HEK293 (cell line): Measurements from ENCODE around the gene IKZF1.

Experiments used
- CTCF ChIP-seq: fragments of 450-650 bp; formaldehyde crosslinking; IDR thresholded peaks from 2 replicates; pipeline ENCODE4 v1.5.1; 2016; ENCODE audit warnings: missing biosample characterization, missing genetic modification characterization
- SP2 ChIP-seq: fragments of 450-650 bp; formaldehyde crosslinking; IDR thresholded peaks from 2 replicates; pipeline ENCODE4 v1.5.1; 2016; ENCODE audit warnings: missing biosample characterization, missing genetic modification characterization
- SP3 ChIP-seq: fragments of 450-650 bp; formaldehyde crosslinking; IDR thresholded peaks from 2 replicates; pipeline ENCODE4 v1.5.1; 2016; ENCODE audit warnings: missing biosample characterization, missing genetic modification characterization
- ZNF121 ChIP-seq: fragments of 450-650 bp; formaldehyde crosslinking; IDR thresholded peaks from 2 replicates; pipeline ENCODE4 v1.5.1; 2016; ENCODE audit warnings: missing biosample characterization, missing genetic modification characterization
- ZNF138 ChIP-seq: fragments of 450-650 bp; formaldehyde crosslinking; IDR thresholded peaks from 2 replicates; pipeline ENCODE4 v1.5.1; 2016; ENCODE audit warnings: missing biosample characterization, missing genetic modification characterization, borderline replicate concordance
- ZNF280D ChIP-seq: fragments of 450-650 bp; formaldehyde crosslinking; IDR thresholded peaks from 2 replicates; pipeline ENCODE4 v1.5.1; 2016; ENCODE audit warnings: missing biosample characterization, missing genetic modification characterization
- ZNF335 ChIP-seq: fragments of 450-650 bp; formaldehyde crosslinking; conservative IDR thresholded peaks from 2 replicates; pipeline ENCODE4 v1.5.1; 2016; ENCODE audit warnings: missing biosample characterization, missing genetic modification characterization
- ZNF558 ChIP-seq: fragments of 450-650 bp; formaldehyde crosslinking; IDR thresholded peaks from 2 replicates; pipeline ENCODE4 v1.5.1; 2016; ENCODE audit warnings: missing biosample characterization, missing genetic modification characterization

- no peak for TF ChIP-seq CTCF (tag by site-specific recombination)
- no peak for TF ChIP-seq ZNF558 (tag by site-specific recombination)
- TF ChIP-seq SP2 (tag by site-specific recombination): no peak
- TF ChIP-seq ZNF280D (tag by site-specific recombination): no peak
- TF ChIP-seq ZNF121 (tag by site-specific recombination): no peak
- no peak for TF ChIP-seq ZNF335 (tag by site-specific recombination)
- no peak for TF ChIP-seq ZNF138
- no peak for TF ChIP-seq SP3 (tag by site-specific recombination)
Measured at GRCh38 chr7:50411332-50411731, 106.8 kb downstream of the IKZF1 start.
